ENCODE results near the gene NYAP2.

GRCh38 chr2:225452677-225453076, 53.2 kb downstream of the NYAP2 start:
- TF ChIP-seq CTCF (IDR thresholded peaks at IDR 0.05) (no peak), POLR2A (IDR thresholded peaks at IDR 0.05) (no peak)

All from Peyer's patch (tissue), 4 donors.